Measurements from ENCODE around the gene NDUFS8.

The NDUFS8 gene

GRCh38 chr11:68010090-68011041 is 20.1 kb upstream of the NDUFS8 start, which contains the start of gene ALDH3B1:
Gene ALDH3B1 (plus strand): TSS chr11:68010327. CDS start chr11:68015298, 4,971 bp downstream.
- H3K4me3 ChIP-seq (ENCODE audit: low read depth in 1 of 5, low read length in 5 of 5): peak within 1 kb of the TSS; percentile 38 to 71 (median 51)
- no peaks in the 10 kb centered on the region for H3K27me3 ChIP-seq (ENCODE audit: control insufficient read depth in 5 of 5, insufficient read depth in 4 of 5, low read length in 5 of 5)
- H3K9me3 ChIP-seq (ENCODE audit: control insufficient read depth in 5 of 5, low read length in 5 of 5): no peaks in the 10 kb centered on the region
- H3K4me1 ChIP-seq (ENCODE audit: control insufficient read depth in 5 of 5, insufficient read depth in 5 of 5, low read length in 5 of 5): peaks cover 7 to 82% (median 69%) of the 10 kb centered on the region in 5 donors
- peak within 1 kb of the TSS; percentile 86 for H3K27ac ChIP-seq (ENCODE audit: low read depth, low read length)
- H3K36me3 ChIP-seq (ENCODE audit: control insufficient read depth in 5 of 5, insufficient read depth in 5 of 5, low read length in 5 of 5): no peaks in the 10 kb centered on the region
- H3K9ac ChIP-seq (ENCODE audit: low read length in 5 of 5): peak within 1 kb of the TSS in 4 of 5 donors; percentile 61 to 70 (median 65)

GRCh38 chr11:68011051-68011943 is 19.2 kb upstream of the NDUFS8 start:
- peak overlapping the region; percentile 86 for H3K27ac ChIP-seq (ENCODE audit: low read depth, low read length)
- no peaks in the 10 kb centered on the region for H3K27me3 ChIP-seq (ENCODE audit: control insufficient read depth in 5 of 5, insufficient read depth in 4 of 5, low read length in 5 of 5)
- H3K4me3 ChIP-seq (ENCODE audit: low read depth in 1 of 5, low read length in 5 of 5): peak overlapping the region in 4 of 5 donors; percentile 38 to 63 (median 49)
- H3K4me1 ChIP-seq (ENCODE audit: control insufficient read depth in 5 of 5, insufficient read depth in 5 of 5, low read length in 5 of 5): peaks cover 7 to 85% (median 69%) of the 10 kb centered on the region in 5 donors
- no peaks in the 10 kb centered on the region for H3K9me3 ChIP-seq (ENCODE audit: control insufficient read depth in 5 of 5, low read length in 5 of 5)
- H3K36me3 ChIP-seq (ENCODE audit: control insufficient read depth in 5 of 5, insufficient read depth in 5 of 5, low read length in 5 of 5): no peaks in the 10 kb centered on the region
- peak overlapping the region in 4 of 5 donors; percentile 61 to 70 (median 65) for H3K9ac ChIP-seq (ENCODE audit: low read length in 5 of 5)

- Histone ChIP-seq H3K9me3 (ENCODE audit: control insufficient read depth in 5 of 5, low read length in 5 of 5) (no peaks in the 10 kb centered on the region), H3K4me3 (ENCODE audit: low read depth in 1 of 5, low read length in 5 of 5) (no peak overlapping the region), H3K36me3 (ENCODE audit: control insufficient read depth in 5 of 5, insufficient read depth in 5 of 5, low read length in 5 of 5) (no peaks in the 10 kb centered on the region), H3K9ac (ENCODE audit: low read length in 5 of 5) (peak overlapping the region in 1 of 5 donors; percentile 15), H3K27me3 (ENCODE audit: control insufficient read depth in 5 of 5, insufficient read depth in 4 of 5, low read length in 5 of 5) (no peaks in the 10 kb centered on the region), H3K4me1 (ENCODE audit: control insufficient read depth in 5 of 5, insufficient read depth in 5 of 5, low read length in 5 of 5) (peaks cover 9 to 91% (median 79%) of the 10 kb centered on the region in 5 donors), H3K27ac (ENCODE audit: low read depth, low read length) (peak overlapping the region; percentile 86)
Observed at GRCh38 chr11:68012044-68012842, 18.2 kb upstream of the NDUFS8 start.

- Histone ChIP-seq H3K36me3 (ENCODE audit: control insufficient read depth in 5 of 5, insufficient read depth in 5 of 5, low read length in 5 of 5) (no peaks in the 10 kb centered on the region), H3K9ac (ENCODE audit: low read length in 5 of 5) (peak overlapping the region in 1 of 5 donors; percentile 15), H3K9me3 (ENCODE audit: control insufficient read depth in 5 of 5, low read length in 5 of 5) (no peaks in the 10 kb centered on the region), H3K27ac (ENCODE audit: low read depth, low read length) (peak overlapping the region; percentile 74), H3K4me1 (ENCODE audit: control insufficient read depth in 5 of 5, insufficient read depth in 5 of 5, low read length in 5 of 5) (peaks cover 9 to 94% (median 82%) of the 10 kb centered on the region in 5 donors), H3K27me3 (ENCODE audit: control insufficient read depth in 5 of 5, insufficient read depth in 4 of 5, low read length in 5 of 5) (no peaks in the 10 kb centered on the region), H3K4me3 (ENCODE audit: low read depth in 1 of 5, low read length in 5 of 5) (no peak overlapping the region)
Observed at GRCh38 chr11:68012843-68013610, 17.5 kb upstream of the NDUFS8 start.

GRCh38 chr11:68013611-68014156 is 16.8 kb upstream of the NDUFS8 start:
- H3K9ac ChIP-seq (ENCODE audit: low read length in 5 of 5): peak overlapping the region in 2 of 5 donors; percentile 2 to 20
- no peaks in the 10 kb centered on the region for H3K9me3 ChIP-seq (ENCODE audit: control insufficient read depth in 5 of 5, low read length in 5 of 5)
- no peak overlapping the region for H3K4me3 ChIP-seq (ENCODE audit: low read depth in 1 of 5, low read length in 5 of 5)
- peak overlapping the region; percentile 74 for H3K27ac ChIP-seq (ENCODE audit: low read depth, low read length)
- H3K4me1 ChIP-seq (ENCODE audit: control insufficient read depth in 5 of 5, insufficient read depth in 5 of 5, low read length in 5 of 5): peaks cover 9 to 92% (median 77%) of the 10 kb centered on the region in 5 donors
- H3K36me3 ChIP-seq (ENCODE audit: control insufficient read depth in 5 of 5, insufficient read depth in 5 of 5, low read length in 5 of 5): no peaks in the 10 kb centered on the region
- H3K27me3 ChIP-seq (ENCODE audit: control insufficient read depth in 5 of 5, insufficient read depth in 4 of 5, low read length in 5 of 5): no peaks in the 10 kb centered on the region

- H3K27ac ChIP-seq (ENCODE audit: low read depth, low read length): peak overlapping the region; percentile 74
- H3K27me3 ChIP-seq (ENCODE audit: control insufficient read depth in 5 of 5, insufficient read depth in 4 of 5, low read length in 5 of 5): no peaks in the 10 kb centered on the region
- no peaks in the 10 kb centered on the region for H3K36me3 ChIP-seq (ENCODE audit: control insufficient read depth in 5 of 5, insufficient read depth in 5 of 5, low read length in 5 of 5)
- H3K9ac ChIP-seq (ENCODE audit: low read length in 5 of 5): peak overlapping the region in 3 of 5 donors; percentile 20 to 65 (median 58)
- H3K4me1 ChIP-seq (ENCODE audit: control insufficient read depth in 5 of 5, insufficient read depth in 5 of 5, low read length in 5 of 5): peaks cover 9 to 88% (median 70%) of the 10 kb centered on the region in 5 donors
- H3K9me3 ChIP-seq (ENCODE audit: control insufficient read depth in 5 of 5, low read length in 5 of 5): no peaks in the 10 kb centered on the region
- peak overlapping the region in 2 of 5 donors; percentile 32 to 48 for H3K4me3 ChIP-seq (ENCODE audit: low read depth in 1 of 5, low read length in 5 of 5)
Observed at GRCh38 chr11:68014157-68014946, 16.1 kb upstream of the NDUFS8 start.

- H3K27ac ChIP-seq (ENCODE audit: low read depth, low read length): peak overlapping the region; percentile 74
- H3K36me3 ChIP-seq (ENCODE audit: control insufficient read depth in 5 of 5, insufficient read depth in 5 of 5, low read length in 5 of 5): no peaks in the 10 kb centered on the region
- no peaks in the 10 kb centered on the region for H3K27me3 ChIP-seq (ENCODE audit: control insufficient read depth in 5 of 5, insufficient read depth in 4 of 5, low read length in 5 of 5)
- peak overlapping the region in 2 of 5 donors; percentile 58 to 65 for H3K9ac ChIP-seq (ENCODE audit: low read length in 5 of 5)
- H3K9me3 ChIP-seq (ENCODE audit: control insufficient read depth in 5 of 5, low read length in 5 of 5): no peaks in the 10 kb centered on the region
- H3K4me3 ChIP-seq (ENCODE audit: low read depth in 1 of 5, low read length in 5 of 5): peak overlapping the region in 2 of 5 donors; percentile 32 to 48
- peaks cover 9 to 88% (median 69%) of the 10 kb centered on the region in 5 donors for H3K4me1 ChIP-seq (ENCODE audit: control insufficient read depth in 5 of 5, insufficient read depth in 5 of 5, low read length in 5 of 5)
Observed at GRCh38 chr11:68014947-68015447, 15.5 kb upstream of the NDUFS8 start.

- no peak overlapping the region for H3K27ac ChIP-seq (ENCODE audit: low read depth, low read length)
- no peaks in the 10 kb centered on the region for H3K36me3 ChIP-seq (ENCODE audit: control insufficient read depth in 5 of 5, insufficient read depth in 5 of 5, low read length in 5 of 5)
- no peaks in the 10 kb centered on the region for H3K9me3 ChIP-seq (ENCODE audit: control insufficient read depth in 5 of 5, low read length in 5 of 5)
- H3K4me3 ChIP-seq (ENCODE audit: low read depth in 1 of 5, low read length in 5 of 5): no peak overlapping the region
- no peak overlapping the region for H3K9ac ChIP-seq (ENCODE audit: low read length in 5 of 5)
- no peaks in the 10 kb centered on the region for H3K27me3 ChIP-seq (ENCODE audit: control insufficient read depth in 5 of 5, insufficient read depth in 4 of 5, low read length in 5 of 5)
- peaks cover 8 to 88% (median 69%) of the 10 kb centered on the region in 5 donors for H3K4me1 ChIP-seq (ENCODE audit: control insufficient read depth in 5 of 5, insufficient read depth in 5 of 5, low read length in 5 of 5)
Observed at GRCh38 chr11:68015467-68015866, 15.0 kb upstream of the NDUFS8 start.

Data from subcutaneous abdominal adipose tissue (tissue), 5 donors.